Midbrain (tissue), 1 donor: ENCODE results near the gene COG5.

Experiments
- DNase-seq: peaks from one replicate; lab custom pipeline; 2025; lab: John Stamatoyannopoulos, UW

The COG5 gene

DNA sequence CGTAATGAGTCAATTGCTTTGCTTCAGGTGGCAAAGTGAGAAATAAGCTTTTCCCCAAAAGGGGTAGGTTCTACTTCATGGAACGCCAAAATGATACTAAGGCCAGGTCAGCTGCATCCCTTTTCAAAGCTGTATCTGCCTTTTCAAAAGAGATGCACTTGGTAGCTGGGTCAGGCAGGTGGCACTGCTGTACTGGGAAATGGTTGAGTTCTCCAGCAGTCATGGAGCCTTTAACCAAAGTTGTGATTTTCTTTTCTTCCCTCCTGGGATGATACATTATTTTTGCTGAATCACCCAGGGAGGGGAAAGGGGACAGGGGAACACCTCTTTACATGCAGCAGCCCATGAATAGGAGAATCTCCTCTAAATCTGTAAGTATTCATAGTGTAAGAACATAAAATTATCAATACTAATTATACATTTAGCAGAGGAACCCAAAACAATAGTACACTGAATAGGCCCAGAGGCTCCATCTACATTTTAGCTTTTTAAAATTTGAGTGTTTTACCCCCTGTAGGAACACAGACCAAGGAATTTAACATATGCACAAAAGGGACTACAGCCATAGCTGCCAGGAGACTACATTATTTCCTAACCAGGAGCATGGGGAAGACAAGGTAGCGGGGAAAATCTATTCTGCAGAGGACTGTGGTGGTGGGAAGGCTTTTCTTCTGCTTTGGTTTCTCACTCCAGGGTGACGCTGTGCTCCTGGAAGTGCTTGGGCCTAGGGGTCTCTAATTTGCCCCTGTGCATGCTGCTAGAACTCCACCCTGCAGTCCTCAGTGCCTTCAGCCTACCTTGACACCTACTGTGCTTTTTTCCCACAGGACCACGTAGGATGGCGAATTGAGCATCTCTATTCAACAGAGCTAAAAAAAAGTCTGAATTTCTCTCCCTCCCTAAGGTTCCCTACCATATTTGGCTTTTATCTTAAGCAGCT, 100.3 kb downstream of the COG5 start:
- DNase-seq, result peak; percentile 68

DNA sequence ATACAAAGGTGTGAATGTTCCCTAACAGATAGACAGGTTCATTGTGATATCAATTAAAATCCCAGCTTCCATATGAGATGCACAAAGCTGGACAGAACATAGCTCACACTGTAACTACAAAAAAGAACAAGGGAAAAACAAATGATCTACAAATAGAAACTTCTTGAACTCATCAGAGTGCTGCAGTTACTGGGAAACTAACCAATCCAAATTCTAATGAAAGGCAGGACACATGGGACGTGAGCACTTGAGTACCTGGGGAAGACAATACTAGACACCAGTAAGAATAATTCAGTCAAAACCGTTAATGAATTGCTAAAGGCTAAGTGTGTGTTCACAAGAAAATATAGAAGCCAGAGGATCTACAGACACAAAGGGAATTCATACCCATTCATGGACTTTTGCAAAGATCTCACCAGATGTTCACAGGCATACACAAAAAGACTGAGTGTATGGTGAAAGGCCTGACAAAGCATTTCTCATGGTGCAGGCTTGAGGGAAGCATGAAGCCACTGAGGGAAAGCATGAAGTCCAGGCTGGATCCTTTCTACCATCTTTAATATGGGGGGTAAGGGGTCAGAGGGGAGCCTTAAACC, 101.7 kb downstream of the COG5 start:
- peak; percentile 17 for DNase-seq

GRCh38 chr7:107453388-107453787, 110.3 kb downstream of the COG5 start:
- no peak for DNase-seq

- no peak for DNase-seq
Measured at GRCh38 chr7:107450970-107451369, 112.8 kb downstream of the COG5 start.

DNA sequence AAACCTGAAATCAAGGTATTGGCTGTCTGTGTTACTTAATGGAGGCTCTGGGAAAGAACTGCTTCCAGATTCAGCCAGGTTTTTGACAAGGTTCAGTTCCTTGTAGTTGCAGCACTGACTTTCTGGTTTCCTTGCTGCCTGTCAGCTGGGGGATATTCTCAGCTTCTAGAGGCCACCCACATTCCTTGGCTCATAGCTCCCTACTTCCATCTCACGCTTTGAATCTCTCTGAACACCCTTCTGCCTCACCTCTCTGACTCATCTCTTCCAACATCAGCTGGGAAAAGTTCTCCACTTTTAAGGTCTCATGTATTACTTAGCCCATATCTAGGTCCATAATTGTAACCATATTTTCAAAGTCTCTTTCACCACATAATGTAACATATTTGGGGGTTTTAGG, 116.7 kb downstream of the COG5 start:
- DNase-seq, result no peak

DNA sequence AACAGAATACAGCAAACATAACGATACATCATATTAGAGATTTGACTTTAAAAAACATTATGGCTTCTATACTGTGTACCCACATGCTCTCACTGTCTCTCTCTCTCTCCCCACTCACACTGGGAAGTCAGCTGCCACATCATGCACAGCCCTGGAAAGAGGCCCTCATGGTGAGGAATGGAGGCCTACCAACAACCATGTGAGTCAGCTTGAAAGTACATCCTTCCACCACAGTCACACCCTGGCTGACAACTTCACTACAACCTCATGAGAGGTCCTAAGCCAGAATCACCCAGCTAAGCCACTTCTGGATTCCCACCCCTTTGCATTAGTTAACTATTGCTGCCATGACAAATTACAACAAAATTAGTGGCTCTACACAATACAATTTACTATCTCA, 117.2 kb downstream of the COG5 start:
- no peak for DNase-seq

DNA sequence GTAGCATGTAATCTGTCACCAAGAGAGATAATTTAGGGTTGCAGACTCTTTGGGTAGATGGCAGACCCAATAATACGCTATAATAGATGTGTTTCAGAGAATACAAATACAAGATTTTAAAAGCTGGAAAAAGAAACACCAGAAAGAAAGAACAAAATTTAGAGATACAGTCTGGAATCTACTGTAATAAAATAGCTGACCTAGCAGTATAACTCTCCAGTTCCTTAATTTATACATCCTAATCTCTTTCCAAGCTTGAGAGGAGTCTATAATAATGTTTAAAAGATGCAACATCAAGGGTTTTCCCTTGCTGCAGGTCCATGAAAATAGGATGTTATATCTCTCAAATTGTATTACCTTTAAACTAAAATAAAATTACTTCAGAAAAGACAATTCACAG, 121.0 kb downstream of the COG5 start:
- no peak for DNase-seq

DNA sequence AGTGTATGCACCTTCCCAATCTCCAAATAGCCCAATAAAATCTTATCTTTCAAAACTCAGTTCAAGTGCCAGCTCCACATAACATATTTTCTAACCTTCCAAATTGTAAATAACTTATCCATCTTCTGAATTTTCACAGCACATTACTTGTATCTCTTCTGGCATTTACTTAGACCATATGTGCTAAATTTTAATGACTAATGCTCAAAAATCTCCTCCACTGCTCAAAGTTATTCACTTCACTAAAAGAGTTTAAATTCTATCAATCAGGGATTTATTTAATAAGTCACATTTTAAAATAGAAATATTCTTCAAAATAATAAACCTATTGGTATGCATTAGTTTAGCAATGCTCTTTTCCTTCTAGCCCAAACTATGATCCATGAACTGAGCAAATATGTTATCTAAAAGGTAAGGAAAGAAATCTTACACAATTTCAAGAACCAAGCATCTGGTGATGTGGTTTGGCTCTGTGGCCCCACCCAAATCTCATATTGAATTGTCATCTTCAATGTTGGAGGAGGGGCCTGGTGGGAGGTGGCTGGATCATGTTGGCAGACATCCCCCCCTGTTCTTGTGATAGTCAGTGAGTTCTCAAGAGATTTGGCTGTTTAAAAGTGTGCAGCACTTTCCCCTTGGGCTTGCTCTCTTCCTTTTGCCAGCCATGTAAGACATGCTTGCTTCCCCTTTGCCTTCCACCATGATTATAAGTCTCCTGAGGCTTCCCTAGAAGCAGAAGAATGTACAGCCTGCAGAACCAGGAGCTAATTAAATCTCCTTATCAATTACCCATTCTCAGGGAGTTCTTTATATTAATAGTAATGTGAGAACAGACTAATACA, 121.9 kb downstream of the COG5 start:
- no peak for DNase-seq

DNA sequence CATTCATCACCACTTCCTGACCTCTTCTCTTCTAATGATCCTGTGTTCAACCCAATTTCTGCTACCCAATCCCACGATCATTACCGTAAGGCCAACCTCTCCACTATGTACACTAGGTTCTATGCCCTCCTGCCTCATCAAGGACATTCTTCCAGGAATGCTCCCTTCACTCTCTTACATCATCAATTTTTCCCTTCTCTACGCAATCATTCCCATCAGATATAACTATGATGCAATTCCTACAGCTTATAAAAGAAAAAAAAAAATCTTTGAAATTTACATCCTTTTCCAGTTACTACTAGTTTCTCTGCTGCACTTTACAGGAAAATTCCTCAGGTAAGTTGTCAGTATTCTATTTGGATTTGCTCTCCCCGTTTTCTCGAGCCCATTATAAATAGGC, 124.7 kb downstream of the COG5 start:
- DNase-seq, result no peak

- no peak for DNase-seq
Measured at GRCh38 chr7:107435749-107436148, 128.0 kb downstream of the COG5 start.

- no peak for DNase-seq
Measured at GRCh38 chr7:107432261-107432660, 131.5 kb downstream of the COG5 start.

DNA sequence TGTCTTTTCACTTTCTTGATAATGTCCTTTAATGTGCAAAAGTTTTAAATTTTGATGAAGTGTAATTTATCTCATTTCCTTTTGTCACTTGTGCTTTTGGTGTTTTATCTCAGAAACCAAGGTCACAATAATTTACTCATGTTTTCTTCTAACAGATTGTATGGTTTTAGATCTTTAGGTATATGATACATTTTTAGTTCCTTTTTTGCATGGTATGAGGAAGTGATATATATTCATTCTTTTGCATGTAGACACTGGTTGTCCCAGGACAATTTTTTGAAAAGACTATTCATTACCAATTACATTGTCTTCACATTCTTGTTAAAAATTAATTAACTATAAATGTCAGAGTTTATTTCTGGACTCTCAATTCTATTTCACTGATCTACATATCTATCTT, 133.7 kb downstream of the COG5 start:
- no peak for DNase-seq

GRCh38 chr7:107428642-107429041, 135.1 kb downstream of the COG5 start:
- no peak for DNase-seq

GRCh38 chr7:107427462-107427861, 136.3 kb downstream of the COG5 start:
- DNase-seq, result no peak

GRCh38 chr7:107414198-107414597, 149.5 kb downstream of the COG5 start:
- DNase-seq, result no peak

- DNase-seq, result no peak
Measured at GRCh38 chr7:107408349-107408748, 155.4 kb downstream of the COG5 start.

- no peak for DNase-seq
Measured at GRCh38 chr7:107405559-107405958, 158.2 kb downstream of the COG5 start.

GRCh38 chr7:107404740-107405537, 158.8 kb downstream of the COG5 start:
- peak; percentile 1 for DNase-seq

- no peak for DNase-seq
Measured at GRCh38 chr7:107398161-107398560, 165.6 kb downstream of the COG5 start.

GRCh38 chr7:107396990-107397389, 166.7 kb downstream of the COG5 start:
- no peak for DNase-seq

DNA sequence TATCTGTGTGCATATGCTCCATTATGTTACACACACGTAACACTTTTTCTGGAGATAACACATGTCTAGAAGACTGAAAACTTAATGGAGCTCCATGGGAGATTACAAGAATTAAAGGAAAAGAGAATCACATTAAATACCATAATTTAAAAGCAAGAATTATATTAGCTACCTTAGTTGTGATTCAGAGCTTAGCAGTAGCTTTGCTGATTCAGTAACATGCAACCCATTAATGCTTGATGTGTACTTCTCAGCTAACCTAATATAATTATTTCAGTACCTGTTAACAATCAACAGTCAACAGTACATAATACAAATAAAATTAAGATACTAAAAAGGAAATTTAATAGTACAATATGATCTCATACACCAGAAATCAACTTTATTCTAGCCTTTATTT, 167.6 kb downstream of the COG5 start:
- DNase-seq, result no peak

DNA sequence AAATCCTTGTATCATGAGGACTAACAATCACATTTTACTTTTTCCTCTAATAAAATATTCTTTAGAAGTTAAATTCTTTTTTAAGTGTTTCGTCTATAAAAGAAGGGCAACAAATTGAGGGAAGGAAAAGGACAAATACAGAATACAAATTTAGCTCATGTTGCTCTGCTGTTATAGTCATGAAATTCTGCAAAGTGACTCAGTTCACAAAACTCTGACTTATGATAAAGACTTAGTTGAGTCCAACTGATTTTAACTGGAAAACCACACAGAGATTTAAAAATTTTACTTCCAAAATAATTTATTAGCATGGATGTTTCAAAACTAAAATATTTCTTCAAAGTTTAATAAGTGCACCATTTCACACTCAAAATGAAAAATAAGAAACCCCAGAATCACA, 168.9 kb downstream of the COG5 start:
- DNase-seq, result no peak
